ENCODE results near the gene PRKN.

Gene PRKN

GRCh38 chr6:162576016-162576415 is 151.6 kb downstream of the PRKN start:
- in situ Hi-C loops (cut with MboI; ENCODE audit: low sequenced_read_pairs, unreplicated experiment) = no loop called here
- TF ChIP-seq, protein P1, sequence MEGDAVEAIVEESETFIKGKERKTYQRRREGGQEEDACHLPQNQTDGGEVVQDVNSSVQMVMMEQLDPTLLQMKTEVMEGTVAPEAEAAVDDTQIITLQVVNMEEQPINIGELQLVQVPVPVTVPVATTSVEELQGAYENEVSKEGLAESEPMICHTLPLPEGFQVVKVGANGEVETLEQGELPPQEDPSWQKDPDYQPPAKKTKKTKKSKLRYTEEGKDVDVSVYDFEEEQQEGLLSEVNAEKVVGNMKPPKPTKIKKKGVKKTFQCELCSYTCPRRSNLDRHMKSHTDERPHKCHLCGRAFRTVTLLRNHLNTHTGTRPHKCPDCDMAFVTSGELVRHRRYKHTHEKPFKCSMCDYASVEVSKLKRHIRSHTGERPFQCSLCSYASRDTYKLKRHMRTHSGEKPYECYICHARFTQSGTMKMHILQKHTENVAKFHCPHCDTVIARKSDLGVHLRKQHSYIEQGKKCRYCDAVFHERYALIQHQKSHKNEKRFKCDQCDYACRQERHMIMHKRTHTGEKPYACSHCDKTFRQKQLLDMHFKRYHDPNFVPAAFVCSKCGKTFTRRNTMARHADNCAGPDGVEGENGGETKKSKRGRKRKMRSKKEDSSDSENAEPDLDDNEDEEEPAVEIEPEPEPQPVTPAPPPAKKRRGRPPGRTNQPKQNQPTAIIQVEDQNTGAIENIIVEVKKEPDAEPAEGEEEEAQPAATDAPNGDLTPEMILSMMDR (IDR thresholded peaks at IDR 0.05; ENCODE audit: borderline replicate concordance, control extremely low read depth, extremely low read depth, insufficient read depth, missing control alignments) = no peak
- DNase-seq (ENCODE audit: low spot score) = no peak

GRCh38 chr6:162572240-162572639 is 155.3 kb downstream of the PRKN start:
- in situ Hi-C loops (cut with MboI; ENCODE audit: low sequenced_read_pairs, unreplicated experiment) = no loop called here
- DNase-seq (ENCODE audit: low spot score) = no peak

DNA sequence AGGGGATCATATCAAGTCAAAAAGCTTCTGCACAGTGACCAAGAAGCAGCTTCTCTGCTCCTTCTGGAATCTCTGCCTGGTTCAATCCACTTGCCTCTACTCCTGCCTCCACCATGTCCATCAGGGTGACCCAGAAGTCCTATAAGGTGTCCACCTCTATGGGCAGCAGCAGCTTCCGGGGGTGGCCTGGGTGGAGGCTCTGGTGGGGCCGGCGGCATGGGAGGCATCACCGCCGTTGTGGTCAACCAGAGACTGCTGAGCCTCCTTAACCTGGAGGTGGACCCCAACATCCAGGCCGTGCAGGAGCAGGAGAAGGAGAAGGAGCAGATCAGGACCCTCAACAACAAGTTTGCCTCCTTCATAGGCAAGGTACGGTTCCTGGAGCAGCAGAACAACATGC is 159.3 kb downstream of the PRKN start:
- in situ Hi-C loops (cut with MboI; ENCODE audit: low sequenced_read_pairs, unreplicated experiment) = no loop called here
- TF ChIP-seq, protein P1 (IDR thresholded peaks at IDR 0.05; ENCODE audit: borderline replicate concordance, control extremely low read depth, extremely low read depth, insufficient read depth, missing control alignments) = no peak
- no peak for DNase-seq (ENCODE audit: low spot score)

More at GRCh38 chr6:162572240-162572639, 155.3 kb downstream of the PRKN start:
- TF ChIP-seq, protein P1 (IDR thresholded peaks at IDR 0.05; ENCODE audit: borderline replicate concordance, control extremely low read depth, extremely low read depth, insufficient read depth, missing control alignments) = no peak

DNA sequence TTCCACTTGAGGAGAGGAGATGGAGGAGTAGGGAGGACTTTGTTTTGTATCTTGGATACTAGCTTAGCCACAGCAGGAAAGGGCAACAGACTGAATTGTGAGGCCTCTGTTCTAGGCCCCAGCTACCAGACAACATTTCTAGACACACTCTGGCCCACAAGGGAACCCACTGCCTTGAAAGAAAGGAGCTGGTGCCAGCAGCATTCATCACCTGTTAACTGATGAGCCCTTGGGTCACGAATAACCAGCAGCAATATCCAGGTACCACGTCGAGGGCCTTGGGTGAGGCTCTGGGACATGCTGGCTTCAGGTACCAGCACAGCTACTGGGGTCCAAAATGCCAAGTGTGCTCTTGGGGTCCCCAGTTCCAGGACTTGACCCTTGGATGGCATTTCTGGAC is 165.5 kb downstream of the PRKN start:
- in situ Hi-C loops (cut with MboI; ENCODE audit: low sequenced_read_pairs, unreplicated experiment) = no loop called here
- no peak for DNase-seq (ENCODE audit: low spot score)
- TF ChIP-seq, protein P1 (IDR thresholded peaks at IDR 0.05; ENCODE audit: borderline replicate concordance, control extremely low read depth, extremely low read depth, insufficient read depth, missing control alignments) = no peak

- in situ Hi-C loops (cut with MboI; ENCODE audit: low sequenced_read_pairs, unreplicated experiment) = no loop called here
- no peak for DNase-seq (ENCODE audit: low spot score)
- TF ChIP-seq, protein P1 (IDR thresholded peaks at IDR 0.05; ENCODE audit: borderline replicate concordance, control extremely low read depth, extremely low read depth, insufficient read depth, missing control alignments) = no peak
These were observed 166.7 kb downstream of the PRKN start for GRCh38 chr6:162560891-162561290.

- TF ChIP-seq, protein P1 (IDR thresholded peaks at IDR 0.05; ENCODE audit: borderline replicate concordance, control extremely low read depth, extremely low read depth, insufficient read depth, missing control alignments) = no peak
- in situ Hi-C loops (cut with MboI; ENCODE audit: low sequenced_read_pairs, unreplicated experiment) = no loop called here
- DNase-seq (ENCODE audit: low spot score) = no peak
These were observed 173.0 kb downstream of the PRKN start for GRCh38 chr6:162554531-162554930.

DNA sequence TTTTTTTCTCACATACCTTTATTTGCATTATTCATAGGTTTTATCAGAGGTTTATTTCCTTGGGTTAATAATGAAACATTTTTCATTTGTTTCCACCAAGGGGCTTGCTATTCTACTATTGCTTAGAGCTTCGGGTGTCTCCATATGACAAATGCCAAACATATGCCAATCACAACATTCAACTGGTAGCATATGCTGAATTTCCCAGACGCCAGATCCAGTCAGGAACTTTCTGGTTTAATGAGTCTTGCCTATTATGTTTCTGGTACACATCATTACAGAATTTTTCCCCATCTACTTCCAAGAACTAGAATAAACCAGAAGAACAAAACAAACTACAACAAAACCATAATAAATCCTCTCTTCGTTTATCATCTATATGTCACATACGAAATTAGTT is 180.7 kb downstream of the PRKN start:
- in situ Hi-C loops (cut with MboI; ENCODE audit: low sequenced_read_pairs, unreplicated experiment) = no loop called here
- no peak for DNase-seq (ENCODE audit: low spot score)
- TF ChIP-seq, protein P1 (IDR thresholded peaks at IDR 0.05; ENCODE audit: borderline replicate concordance, control extremely low read depth, extremely low read depth, insufficient read depth, missing control alignments) = no peak

Data from GM13976 (cell line).